ENCODE data around the gene AIF1L.

The AIF1L gene

GRCh38 chr9:131096269-131097125 lies at the start of gene AIF1L:
TSS of gene AIF1L (plus strand) at chr9:131096531. CDS start at chr9:131096630, 99 bp downstream.
- peak; percentile 28 for DNase-seq

DNA sequence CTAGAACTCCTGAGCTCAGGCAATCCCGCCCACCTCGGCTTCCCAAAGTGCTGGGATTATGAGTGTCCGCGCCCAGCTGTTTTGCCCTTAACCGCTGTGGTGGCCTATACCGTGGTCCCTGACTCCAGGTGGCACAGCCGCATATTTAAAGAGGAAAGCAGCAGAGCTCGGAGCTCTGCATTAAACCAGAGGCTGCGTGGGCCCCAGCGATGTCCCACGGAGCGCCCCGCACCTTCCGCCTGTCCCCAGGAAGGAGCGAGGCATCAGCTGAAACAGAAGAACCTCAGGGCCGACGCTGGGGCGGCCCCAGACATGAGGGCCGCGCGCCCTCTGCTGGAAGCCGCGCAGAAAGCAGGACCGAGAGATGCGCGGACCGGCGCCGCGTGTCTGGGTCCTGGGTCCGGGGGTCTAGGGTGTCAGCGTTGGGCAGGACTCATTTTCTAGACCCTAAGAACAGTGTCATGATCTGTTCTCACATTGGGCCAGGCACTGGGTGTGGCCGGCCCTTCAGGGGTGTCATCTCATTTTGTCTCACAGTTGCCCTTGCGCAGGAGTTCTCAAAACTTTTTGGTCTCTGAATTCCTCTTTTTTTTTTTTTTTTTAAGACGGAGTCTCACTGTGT lies 49.6 kb upstream of the AIF1L start:
- peak; percentile 79 for DNase-seq

DNA sequence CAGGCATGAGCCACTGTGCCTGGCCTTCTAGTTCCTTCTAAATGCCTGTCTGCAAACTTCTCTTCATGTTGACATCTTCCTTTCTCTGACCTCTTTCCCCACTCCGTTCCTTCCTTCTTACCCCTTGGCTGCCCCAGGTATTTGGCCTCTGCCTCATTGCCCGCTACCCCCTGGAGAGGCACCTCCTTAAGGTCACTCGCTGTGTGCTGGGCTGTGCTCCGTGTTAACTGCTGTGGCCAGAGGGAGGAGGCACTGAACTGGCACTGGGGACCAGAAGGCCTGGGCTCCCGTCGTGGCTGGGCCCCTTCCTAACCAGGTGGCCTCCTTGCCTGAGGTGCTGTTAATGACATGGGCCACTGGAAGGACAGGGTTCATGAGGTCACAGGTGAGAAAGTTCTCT lies 48.0 kb upstream of the AIF1L start:
- DNase-seq: no peak

- DNase-seq: no peak
These were observed 47.5 kb upstream of the AIF1L start for GRCh38 chr9:131048820-131049219.

DNA sequence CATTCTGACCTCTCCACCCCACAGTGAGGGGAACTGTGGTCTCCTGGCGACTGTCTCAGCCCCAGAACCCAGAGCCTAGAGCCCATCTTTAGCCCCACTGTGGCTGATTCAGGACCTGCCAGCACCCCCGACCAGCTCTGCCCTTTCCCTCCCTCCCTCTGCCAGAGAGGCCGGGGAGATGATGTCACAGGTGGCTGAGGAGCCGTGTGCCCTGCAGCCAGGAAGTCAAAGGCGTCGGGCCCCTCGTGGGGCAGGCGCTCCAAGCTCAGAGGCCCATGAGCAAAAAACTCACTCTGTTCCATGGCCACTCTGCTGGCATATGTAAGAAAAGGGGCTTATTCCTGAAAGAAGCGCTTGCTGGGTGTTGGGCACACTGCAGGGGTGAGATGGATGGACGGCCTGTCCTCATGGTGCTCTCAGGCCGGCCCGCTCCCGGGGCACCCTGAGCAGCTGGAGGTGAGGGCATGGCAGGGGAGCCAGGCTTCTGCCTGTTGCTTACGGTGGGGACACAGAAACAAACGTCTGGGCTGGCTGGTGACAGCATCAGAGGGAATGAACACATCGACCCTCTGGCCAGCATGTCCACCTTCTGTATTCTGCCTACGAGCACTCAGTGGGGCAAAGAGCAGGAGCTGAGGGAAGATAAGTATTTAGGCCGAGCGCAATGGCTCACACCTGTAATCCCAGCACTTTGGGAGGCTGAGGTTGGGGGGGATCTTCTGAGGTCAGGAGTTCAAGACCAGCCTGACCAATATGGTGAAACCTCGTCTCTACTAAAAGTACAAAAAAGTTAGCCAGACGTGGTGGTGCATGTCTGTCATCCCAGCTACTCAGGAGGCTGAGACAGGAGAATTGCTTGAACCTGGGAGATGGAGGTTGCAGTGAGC lies 46.3 kb upstream of the AIF1L start:
- DNase-seq: no peak

- no peak for DNase-seq
These were observed 45.5 kb upstream of the AIF1L start for GRCh38 chr9:131050831-131051230.

GRCh38 chr9:131051592-131052517 lies 44.5 kb upstream of the AIF1L start:
- DNase-seq: no peak

DNA sequence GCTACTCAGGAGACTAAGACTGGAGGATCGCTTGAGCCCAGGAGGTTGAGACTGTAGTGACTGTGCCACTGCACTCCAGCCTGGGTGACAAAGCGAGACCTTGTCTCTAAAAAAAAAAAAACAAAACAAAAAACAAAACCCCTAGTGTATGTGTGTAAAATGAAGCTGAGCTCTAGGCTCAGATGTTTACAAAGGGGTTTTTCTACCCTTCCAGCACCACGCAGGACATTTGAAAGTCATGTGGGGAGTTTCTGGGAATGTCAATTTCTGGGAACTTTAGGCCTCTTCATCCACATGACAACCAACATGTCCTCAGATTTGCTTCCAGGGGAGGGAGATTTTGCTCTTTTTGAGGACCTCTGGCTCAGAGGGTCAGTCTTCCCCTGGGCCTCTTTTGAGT lies 42.4 kb upstream of the AIF1L start:
- no peak for DNase-seq

DNA sequence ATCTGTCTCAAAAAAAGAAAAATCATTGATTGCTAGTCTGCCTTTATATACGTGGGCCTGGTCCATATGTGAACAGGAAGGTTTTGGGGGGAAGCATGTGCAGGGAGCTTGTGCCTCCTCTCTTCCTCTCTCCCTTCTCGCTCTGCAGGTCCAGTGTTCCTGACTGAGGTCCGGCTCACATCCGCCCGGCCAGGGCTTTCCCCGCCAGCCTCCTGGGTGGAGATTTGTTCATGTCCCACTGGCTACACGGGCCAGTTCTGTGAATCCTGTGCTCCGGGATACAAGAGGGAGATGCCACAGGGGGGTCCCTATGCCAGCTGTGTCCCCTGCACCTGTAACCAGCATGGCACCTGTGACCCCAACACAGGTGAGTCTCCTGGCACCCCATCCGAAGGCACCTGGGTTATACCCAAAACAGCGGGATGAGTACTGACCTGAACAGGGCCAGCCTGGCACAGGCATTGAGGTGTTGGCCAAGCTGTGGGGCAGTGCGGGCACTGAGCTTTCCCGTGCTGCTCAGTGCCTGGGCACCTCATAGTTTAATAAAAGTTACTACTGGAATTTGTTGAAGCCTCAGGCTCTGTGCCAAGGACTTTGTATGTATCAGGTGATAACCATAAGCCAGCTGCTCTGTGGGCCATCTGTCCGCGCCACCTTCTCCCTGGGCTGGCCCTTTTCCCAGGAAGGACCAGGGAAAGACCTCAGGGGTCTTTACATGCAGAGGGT lies 39.4 kb upstream of the AIF1L start:
- no peak for DNase-seq

GRCh38 chr9:131060900-131061630 lies 35.3 kb upstream of the AIF1L start:
- no peak for DNase-seq

GRCh38 chr9:131062969-131063368 lies 33.4 kb upstream of the AIF1L start:
- DNase-seq: no peak

- no peak for DNase-seq
These were observed 30.7 kb upstream of the AIF1L start for GRCh38 chr9:131065599-131065998.

GRCh38 chr9:131067625-131068024 lies 28.7 kb upstream of the AIF1L start:
- DNase-seq: no peak

GRCh38 chr9:131068076-131068816 lies 28.1 kb upstream of the AIF1L start:
- DNase-seq: no peak

DNA sequence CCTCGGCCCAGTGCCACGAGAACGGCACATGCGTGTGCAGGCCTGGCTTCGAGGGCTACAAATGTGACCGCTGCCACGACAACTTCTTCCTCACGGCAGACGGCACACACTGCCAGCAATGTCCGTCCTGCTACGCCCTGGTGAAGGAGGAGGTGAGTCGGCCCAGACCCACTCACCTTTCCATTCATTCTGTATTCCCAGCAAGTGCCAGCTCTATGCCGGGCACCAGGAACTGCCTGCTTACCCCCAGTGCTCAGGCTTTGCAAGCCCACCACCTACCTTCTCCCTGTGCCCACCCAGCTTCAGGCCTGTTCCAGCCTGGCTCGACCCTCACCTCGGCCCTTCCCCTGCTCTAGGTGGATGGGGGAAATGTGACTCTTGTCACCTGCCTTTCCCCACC lies 26.6 kb upstream of the AIF1L start:
- DNase-seq: no peak

- DNase-seq: no peak
These were observed 24.0 kb upstream of the AIF1L start for GRCh38 chr9:131072107-131072870.

DNA sequence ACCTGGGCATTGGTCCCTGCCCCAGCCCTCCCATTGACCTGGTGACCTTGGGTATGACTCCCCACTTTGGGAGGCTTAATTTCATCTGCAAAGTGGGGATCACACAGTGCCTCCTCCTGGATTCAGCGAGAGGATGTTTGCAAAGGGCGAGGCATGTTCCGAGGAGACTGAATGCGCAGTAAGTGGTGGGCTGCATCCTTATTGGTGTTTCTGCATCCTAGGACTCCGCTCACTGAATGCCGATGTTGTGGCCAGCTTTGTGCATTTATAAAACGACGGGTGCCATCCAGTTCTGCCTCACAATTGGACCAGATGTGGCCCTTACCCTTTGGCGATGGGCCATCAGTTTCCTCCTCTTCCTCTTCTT lies 23.5 kb upstream of the AIF1L start:
- no peak for DNase-seq

- no peak for DNase-seq
These were observed 19.8 kb upstream of the AIF1L start for GRCh38 chr9:131076347-131077195.

Data from activated naive CD4-positive, alpha-beta T cell treated with anti-CD3 and anti-CD28 coated beads, Interleukin-2, amount 50 U/mL, for 16 hours (primary cell).